ENCODE results near the gene MFSD1.
A peak's percentile ranks its signal among the peaks of the same experiment; 100 is the strongest.

MFSD1 gene, protein sequence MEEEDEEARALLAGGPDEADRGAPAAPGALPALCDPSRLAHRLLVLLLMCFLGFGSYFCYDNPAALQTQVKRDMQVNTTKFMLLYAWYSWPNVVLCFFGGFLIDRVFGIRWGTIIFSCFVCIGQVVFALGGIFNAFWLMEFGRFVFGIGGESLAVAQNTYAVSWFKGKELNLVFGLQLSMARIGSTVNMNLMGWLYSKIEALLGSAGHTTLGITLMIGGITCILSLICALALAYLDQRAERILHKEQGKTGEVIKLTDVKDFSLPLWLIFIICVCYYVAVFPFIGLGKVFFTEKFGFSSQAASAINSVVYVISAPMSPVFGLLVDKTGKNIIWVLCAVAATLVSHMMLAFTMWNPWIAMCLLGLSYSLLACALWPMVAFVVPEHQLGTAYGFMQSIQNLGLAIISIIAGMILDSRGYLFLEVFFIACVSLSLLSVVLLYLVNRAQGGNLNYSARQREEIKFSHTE

DNA sequence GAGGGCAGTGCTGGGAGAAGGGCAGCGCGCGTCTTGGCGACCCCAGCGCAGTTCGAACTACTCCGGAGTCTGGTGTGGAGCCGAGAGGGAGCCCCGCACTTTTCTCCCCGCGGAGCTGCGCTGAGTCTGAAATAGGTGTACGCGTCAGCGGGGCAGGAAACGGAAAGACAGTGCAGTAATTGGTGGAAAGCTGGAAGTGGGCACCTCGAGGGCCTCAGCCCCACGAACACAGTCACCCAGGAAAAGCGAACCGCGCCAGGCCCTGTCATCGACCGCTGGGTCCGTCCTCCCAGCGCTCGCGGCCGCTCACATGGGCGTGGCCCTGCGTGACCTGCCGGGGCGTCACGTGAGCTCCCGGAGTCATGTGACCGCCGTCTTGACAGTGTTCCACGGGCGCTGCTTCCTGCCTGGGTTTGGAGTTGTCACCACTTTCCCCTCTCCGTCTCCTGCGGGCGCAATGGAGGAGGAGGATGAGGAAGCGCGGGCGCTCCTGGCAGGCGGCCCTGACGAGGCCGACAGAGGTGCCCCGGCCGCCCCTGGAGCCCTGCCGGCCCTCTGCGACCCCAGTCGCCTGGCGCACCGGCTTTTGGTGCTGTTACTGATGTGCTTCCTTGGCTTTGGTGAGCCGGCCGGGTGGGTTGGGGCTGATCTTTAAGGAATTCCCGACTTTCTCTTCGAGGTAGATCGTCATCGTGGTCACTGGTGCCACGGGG lies at the start of gene MFSD1:
TSS of gene MFSD1 (plus strand) at position 359 of the 713 bp plus-strand sequence. CDS start at position 458, 99 bp downstream.
- peak; percentile 93 for DNase-seq

DNA sequence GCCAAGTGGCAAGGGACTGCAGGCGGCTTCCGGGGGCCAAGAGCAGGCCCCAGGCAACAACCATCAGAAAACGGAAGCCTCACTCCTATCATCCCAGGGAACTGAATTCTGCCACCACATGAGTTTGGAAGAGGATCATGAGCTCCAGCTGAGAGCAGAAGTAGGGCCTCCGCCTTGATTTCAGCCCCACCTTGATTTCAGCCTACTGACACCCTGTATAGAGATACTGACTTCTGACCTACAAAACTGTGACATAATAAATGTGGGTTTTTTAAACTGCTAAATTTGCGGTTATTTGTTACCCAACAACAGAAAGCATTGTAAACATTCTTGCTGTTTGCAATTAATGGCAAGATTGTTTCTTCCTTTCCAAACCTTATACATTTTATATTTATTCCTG lies 48.0 kb upstream of the MFSD1 start:
- DNase-seq = no peak

DNA sequence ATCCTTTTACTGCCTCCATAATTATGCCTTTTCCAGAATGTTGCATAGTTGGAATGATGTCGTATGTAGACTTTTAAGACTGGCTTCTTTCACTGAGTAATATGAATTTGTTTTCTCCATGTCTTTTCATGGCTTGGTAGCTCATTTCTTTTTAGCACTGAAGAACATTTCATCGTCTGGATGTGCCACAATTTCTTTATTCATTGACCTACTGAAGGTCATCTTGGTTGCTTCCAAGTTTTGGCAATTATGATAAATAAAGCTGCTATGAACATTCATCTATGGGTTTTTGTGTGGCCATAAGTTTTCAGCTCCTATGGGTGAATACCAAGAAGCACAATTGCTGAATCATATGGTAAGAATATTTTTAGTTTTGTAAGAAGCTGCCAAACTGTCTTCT lies 46.4 kb upstream of the MFSD1 start:
- no peak for DNase-seq

DNA sequence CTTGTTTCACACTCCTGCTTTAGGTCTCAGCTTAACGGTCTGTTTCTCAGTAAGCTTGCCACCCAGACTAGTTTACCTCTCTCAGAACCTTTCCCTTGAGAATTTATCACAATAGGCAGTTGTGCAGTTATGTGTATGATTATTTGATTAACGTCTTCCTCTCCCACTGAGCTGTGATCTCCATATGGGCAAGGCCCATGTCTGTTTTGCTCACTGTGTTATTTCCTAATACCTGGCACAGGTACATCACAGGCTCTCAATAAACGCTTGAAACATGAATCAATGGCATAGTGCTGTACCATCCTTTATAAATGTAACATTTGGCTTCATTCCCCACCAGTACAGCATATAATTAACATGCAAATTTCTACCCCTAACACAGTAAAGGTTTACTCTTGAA lies 40.5 kb upstream of the MFSD1 start:
- DNase-seq = no peak

DNA sequence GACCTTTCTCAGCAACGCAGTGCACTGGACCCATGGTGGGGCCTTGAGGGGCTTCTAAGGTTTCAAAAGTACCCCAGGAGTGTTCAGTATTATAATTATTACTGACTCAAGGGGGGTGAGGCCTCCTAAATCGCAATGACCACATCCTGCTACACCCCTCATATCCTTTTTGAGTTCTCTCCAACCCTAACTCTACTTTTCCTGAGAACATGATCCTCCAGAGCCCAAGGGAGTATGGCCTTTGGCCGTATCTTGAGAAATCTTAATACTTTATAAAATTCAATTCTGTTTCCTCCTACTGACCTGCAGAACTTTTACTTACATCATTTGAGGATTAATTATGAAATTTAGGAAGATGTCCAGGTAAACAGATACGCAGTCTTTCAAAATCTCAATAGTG lies 39.2 kb upstream of the MFSD1 start:
- DNase-seq = no peak

DNA sequence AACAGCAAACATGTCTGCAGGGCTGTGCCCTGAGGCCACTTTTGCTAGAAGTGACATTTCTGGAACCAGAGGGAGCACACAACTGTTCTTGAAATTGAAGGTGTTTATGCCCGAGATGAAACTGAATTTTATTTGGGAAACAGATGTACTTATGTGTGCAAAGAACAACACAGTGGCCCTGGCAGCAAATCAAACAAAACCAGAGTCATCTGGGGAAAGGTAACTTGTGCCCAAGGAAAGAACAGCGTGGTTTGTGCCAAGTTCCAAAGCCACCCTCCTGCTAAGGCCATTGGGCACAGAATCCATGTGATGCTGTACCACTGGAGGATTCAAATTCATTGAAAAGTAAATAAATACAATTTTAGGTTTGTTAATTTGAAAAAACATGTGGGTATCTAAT lies 38.4 kb upstream of the MFSD1 start:
- DNase-seq = no peak

DNA sequence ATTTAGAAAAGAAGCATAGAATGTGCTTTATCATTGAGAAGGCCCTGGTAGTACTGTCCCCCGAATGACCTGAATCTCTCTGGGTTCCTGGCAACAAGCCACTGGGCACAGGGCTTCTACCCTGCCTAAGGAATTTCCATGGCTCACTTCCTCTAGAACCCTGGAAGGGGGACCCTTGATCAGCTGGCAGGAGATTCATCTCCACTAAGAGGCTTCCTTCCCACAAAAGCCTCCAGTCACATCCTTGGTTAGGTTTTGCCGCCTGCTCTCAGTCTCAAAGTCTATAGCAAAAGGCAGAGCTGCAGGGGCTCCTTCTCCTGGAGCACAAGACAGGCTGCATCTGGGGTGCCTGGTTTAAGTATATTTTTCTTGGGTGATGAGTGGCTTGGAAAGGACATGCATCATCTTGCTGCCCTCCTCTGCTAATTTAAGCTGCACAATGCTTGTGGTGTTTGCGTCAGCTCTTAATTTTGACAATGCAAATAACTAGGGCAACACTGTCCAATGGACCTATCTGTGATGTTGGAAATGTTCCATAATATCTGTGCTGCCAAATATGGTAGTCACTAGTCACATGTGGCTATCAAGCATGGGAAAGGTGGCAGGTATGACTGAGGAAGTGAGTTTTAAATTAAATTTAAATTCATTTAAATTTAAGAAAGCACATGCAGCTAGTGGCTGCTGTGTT lies 36.2 kb upstream of the MFSD1 start:
- no peak for DNase-seq

DNA sequence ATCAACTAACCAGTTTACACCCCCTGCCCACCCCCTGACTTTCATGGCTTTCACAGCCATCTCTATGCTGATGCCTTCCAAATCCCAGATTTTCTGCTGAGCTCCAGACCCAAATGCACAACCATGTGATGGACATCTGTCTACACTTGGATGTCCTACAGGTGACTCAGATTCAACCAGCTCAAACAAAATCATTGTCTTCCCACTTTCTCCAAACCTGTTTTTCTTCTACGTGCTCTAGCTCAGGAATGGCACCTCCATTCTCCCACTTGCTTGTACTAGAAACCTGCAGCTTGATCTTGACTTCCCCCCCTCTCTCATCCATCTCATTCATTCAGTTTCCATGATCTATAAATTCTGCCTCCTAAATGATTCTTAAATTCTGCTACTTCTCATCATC lies 35.5 kb upstream of the MFSD1 start:
- no peak for DNase-seq

DNA sequence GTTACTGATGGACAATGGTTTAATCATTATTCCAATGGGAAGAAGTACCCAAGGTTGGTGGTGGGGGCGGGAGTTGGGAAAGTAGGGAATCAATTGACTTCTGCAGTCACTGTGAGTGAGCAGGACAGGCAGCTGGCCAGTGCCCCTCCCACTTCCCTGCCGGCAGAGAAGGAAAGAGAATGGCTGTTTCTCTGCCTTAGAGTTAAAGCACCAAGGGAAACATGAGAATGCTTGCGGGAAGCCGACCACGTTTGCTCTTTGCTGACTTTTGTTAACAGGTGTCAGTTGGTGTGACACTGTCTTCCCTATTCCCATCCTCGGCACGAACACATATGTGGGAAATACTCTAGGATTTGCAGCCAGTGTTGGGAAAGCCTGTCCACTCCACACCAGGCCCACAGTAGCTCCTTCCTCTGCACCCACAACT lies 33.5 kb upstream of the MFSD1 start:
- no peak for DNase-seq

DNA sequence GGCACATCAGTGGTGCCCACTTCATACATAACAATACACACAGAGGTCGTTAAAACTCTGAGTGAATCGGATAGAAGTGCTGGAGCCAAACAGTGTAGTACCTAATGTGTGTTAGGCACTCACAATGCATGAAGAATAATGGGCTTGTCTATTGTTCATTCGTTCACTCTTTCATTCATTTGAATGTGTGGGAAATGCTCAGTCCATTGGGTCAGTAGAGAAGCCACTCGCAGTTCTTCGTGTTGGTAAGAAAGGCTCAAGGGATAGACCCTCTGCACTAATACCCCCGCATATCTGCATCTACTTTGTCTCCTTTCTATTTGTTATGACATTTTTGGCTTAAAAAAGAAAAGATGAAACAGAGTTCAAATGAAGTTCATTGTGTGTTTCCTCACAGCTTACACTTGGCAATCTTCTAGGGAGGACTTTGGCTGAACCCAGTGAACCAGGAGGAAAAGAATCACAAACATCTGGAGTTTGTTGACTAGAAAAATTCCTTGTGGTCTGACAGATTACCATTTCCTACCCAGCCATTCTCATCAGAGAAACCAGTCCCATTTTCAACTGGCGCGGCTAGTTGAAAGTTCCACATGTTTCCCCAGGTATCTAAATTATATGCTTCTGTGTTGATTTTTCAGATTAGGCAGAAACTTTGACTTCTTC lies 32.8 kb upstream of the MFSD1 start:
- DNase-seq = no peak

DNA sequence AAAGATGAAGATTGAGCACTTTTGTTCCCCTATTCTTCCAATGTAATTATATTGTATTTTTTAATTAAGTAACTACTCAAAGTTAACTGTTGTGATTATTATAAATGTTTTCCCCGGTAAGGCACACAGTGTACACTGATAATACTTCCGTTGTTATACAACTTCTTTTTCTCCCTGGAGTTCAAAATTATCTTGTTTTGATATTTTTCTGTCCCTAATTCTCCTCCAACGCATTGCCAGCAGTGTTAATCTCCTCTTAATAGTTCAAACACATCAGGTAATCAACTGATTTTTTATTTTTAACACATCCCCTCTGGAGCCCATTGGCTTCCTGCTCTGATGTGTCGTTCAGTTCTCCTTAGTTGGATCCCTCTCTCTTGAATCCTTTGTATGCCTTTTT lies 32.3 kb upstream of the MFSD1 start:
- DNase-seq = no peak

DNA sequence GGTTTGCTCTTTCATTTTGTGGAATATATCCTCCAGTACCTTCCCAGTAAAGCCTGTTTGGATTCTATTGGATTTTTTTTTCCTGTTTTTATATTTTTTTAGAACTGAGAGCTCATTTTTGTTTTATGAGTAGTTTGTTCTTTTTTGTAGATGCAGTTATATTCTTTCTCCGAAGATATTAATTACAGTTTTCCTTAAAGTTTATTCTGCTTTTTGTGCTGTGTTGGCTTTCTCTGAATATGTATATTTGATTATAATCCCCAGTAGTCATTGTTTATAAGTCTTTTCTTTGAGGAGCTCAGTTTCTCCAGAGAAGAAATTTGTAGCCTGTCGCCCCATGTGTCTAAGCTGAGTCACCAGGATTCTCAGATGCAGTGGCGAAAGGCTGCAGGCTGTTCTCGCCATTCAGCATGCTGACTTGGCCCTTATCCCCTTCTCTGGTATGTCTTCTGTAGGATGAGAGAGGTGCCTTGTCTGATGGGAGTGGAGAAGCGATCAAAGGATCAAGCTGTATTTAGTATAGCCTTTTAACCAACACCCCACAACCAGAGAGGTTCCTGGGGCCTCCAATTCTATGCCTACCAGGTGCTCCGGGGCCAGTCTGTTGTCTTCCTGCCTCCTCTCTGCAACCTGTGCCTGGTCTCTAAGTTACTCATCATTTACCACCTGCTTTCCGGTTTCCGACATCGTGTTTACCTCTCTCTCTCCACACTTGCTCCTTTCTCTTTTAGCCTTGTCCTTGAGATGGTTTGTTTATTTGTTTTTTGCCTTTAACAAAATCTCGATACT lies 31.7 kb upstream of the MFSD1 start:
- DNase-seq = no peak

DNA sequence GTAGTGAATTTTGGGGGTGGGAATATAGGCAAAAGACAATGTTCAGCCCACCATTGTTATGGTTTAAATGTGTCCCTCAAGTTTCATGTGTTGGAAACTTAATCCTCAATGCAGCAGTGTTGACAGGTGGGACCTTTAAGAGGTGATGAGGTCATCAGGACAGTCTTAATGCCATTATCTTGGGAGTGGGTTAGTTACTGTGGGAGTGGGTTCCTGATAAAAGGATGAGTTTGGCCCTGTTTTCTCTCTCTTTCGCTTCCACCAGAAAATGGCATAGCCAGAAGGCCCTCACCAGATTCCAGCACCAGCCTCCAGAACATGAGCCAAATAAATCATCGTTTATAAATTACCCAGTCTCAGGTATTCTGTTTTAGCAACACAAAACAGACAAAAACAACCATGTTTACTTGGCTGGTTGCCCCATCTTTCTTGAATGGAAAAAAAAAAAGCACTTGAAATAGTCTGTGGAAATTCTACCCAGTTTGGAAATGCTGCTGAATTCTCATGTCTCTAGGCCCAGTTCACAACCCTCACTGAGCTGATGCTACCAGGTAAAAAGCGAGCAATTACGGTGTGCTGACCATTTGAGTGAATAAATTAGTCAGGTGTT lies 31.0 kb upstream of the MFSD1 start:
- no peak for DNase-seq

DNA sequence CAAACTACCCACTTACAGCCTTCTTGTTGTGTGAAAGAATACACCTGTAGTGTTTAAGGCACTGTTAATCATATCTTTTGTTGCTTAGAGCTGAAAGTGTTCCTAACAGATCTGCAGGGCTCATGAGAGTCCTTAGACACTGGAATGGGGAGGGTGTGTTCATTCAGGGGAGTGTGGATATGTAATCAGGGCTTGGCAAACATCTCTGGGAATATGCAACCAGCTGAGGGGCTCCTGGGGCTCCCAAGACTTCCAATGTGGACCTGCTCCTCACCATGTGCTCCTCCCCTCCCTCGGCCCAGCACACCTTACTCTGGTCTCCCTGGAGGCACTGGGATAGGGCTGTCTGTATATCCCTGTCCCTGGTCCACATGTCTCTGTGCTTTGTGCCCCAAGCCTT lies 30.3 kb upstream of the MFSD1 start:
- DNase-seq = no peak

DNA sequence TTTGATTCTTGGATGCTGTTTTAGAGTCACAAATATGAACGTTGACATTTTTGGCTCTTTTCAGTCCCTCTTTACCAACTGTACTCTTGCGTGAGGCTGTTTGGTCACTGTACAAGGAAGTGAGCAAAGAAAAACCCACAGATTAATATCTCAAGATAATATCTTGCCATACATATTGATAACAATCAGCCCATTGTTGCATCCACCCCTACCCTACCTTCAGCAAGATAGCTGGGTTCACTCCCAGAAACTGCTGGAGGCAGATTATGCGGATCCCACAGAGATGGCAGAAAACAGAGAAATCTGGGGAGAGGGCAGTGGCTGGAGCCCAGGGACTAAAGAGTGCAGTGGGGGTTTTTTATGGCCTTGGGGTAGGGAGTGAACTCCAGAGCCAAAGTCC lies 29.9 kb upstream of the MFSD1 start:
- no peak for DNase-seq

DNA sequence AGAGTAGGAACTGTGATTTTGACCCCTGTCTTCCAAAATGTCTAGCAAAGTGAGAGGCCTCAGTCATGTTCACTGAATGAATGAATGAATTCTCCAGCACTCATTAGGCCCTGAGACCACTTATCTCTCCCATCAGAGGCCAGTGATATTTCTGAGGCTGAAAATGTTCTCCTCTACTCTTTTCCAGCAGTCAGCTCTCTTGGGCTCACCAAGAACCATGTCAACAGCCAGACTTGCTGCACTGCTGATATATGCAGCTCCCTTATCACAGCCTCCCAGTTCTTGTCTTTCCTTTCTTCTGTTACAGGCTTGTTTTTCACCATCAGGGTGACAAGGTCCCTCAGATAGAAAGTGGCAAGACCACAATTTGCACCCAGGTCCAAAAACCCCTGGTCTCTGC lies 28.7 kb upstream of the MFSD1 start:
- no peak for DNase-seq

DNA sequence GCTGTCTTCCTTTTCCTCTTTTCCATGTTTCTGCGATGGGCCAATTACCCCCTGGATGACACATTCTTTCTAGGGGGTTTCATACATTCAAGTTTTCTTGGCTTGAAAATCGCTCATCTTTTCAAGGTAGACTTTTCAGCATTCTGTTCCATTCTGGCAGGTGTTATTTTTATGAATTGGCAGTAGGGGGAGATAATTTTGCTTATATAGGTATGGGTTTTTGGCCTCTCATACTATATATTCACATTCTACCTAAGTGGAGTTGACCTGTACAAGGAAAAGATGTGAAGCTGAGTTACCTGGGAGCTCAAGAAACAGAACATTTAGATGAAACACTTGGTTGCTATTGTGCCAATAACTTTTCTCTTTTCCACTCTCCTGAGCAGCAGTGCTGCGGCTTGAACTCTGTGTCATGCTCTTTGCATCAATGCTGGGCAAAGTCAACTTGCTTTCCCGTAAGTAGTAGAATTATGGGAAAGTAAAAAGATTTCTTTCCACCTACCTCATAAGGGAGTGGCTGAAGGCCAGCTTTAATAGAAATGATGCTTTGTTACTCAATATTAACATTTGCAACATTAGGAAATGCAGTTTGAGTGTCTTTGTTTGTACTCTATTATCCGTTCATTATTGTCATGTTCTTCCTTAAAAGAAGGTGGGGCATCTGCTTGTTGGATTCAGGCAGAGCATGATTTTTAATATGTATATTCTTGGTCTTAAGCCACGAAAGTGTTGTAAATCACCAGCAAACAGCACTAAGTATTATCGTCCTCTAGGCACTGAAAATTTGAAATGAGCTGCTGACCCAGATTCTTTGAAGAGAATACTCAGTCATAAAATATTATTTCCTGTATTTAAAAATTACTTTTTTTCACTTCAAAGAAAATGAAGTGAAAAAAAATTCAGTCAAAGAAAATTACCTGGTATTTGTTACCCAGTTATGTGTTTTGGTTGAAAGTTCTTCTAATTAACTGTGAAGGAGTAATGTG lies 27.7 kb upstream of the MFSD1 start:
- no peak for DNase-seq

DNA sequence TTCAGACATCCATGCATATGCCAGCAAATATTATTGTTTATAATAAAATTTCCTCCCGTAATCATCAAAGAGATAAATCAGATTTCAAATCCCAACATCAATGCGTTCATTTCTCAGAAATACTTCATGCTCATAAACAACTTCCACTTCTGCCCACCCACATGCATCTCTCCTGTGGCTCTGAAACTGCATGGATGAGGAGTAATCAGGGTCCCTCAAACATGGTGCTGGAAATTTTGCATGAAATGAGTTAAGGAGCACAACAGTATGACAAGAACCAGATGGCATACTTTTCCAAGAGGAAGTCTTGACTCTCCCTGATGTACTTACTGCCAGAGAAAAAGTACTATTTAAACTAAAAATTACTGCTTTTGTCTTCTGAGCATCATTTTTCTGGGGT lies 26.9 kb upstream of the MFSD1 start:
- DNase-seq = no peak

DNA sequence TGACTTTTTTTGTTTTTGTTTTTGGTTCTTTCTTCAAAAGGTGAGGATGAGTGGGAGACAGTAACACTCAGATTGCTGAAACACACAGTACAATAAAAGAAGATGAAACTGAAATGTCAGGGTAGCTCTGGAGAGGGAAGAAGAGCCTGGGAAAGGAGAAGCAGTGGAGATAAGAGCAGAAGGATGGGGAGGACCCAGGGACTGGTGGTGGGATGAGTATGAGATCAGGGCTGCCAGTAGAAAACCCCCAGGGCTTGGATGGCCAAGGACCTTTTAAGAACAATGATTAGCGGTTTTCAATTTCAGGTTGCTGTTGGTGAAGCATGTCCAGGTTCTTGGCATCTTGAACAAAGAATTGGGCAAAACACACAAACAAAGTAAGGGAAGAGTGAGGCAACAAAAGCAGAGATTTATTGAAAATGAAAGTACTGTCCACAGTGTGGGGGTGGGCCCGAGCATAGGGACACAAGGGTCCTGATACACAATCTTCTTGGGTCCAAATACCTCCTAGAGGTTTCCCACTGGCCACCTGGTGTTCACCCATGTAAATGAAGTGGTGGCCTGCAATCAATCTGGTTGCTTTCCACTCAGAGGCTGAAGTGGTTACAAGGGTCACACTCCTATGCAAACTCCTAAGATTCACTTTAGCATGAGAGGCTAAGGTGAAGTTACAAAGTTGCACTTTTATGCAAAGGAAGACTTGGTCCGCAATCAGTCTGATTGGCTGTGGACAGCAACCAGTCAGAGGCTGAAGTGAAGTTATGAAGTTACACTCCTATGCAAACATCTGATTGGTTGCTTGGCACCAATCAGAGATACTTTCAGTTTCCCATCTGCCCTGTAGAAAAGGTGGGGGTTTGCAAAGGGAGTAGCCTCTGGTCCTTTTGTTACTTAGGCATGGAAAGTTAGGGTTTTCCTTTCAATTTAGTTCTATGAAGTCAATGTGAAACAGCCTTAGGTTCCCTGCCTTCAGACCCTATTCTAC lies 26.1 kb upstream of the MFSD1 start:
- no peak for DNase-seq

Data from activated CD8-positive, alpha-beta memory T cell treated with anti-CD3 and anti-CD28 coated beads for 24 hours (primary cell).